Measurements from ENCODE around the gene MARVELD2. TPM values are rescaled to one million over a fixed set of nuclear protein-coding genes. Genes with fewer than 3 reads are reported as not detected.
"Not testable (repeated sequence)": the region's sequence is repeated elsewhere in the genome, so short reads cannot be mapped to it uniquely, and the experiment has no call there.

MARVELD2 gene
- total and polyA plus RNA-seq, 2 of the 13 experiments (the other 11 are each of a cell fraction or from before 2014, with no cell fraction given) = 11.1 to 15.4 TPM

- Histone ChIP-seq H3K36me3 (replicated peaks in 1 of 2; ENCODE audit: control insufficient read depth in 1 of 2, insufficient read depth in 2 of 2, low read length in 2 of 2) (peaks cover 5 to 21% of the 10 kb centered on the region in 2 experiments; a peak in 4 of 5 replicates), H3K4me1 (ENCODE audit: insufficient read depth, low read length) (peaks cover 41% of the 10 kb centered on the region), H3K4me3 (replicated peaks in 1 of 3; ENCODE audit: insufficient read depth in 1 of 3, low read depth in 2 of 3, low read length in 3 of 3) (peak overlapping the region; percentile 88 to 99 (median 93)), H3K27ac (ENCODE audit: extremely low read length, insufficient read depth, low read length) (peak overlapping the region; percentile 100), H4K20me1 (ENCODE audit: insufficient read depth, low read length) (peaks cover 12% of the 10 kb centered on the region), H3K79me2 (ENCODE audit: insufficient read depth, low read length) (peaks cover 62% of the 10 kb centered on the region), H3K9ac (ENCODE audit: insufficient read depth, low read depth, low read length) (peak overlapping the region; percentile 95), H3K4me2 (ENCODE audit: low read depth, low read length) (peak overlapping the region; percentile 81)
- in situ Hi-C loops (cut with HindIII; ENCODE audit: extremely low pct_ligation_motif_present, low pct_unique_long_range_greater_than_20kb); FAIRE-seq; H3K27me3 ChIP-seq (ENCODE audit: control insufficient read depth in 1 of 2, insufficient read depth in 2 of 2, low read length in 2 of 2); DNase-seq (ENCODE audit: low spot score); H3K9me3 ChIP-seq (ENCODE audit: low read length); intact Hi-C loops (cut with micrococcal nuclease; ENCODE audit: unreplicated experiment); H2AFZ ChIP-seq (ENCODE audit: low read length); ATAC-seq; CTCF ChIA-PET (ENCODE audit: low intra/inter-chr PET ratio, low total read pairs): not testable (repeated sequence)
- POLR2A ChIA-PET = interaction anchor here (0.6 to 1.2 kb wide), 2 partner anchors 35 to 148 kb away, joined by 3 read pairs; no protein-coding TSS in a partner anchor
- 1% methylated on average over 16 of the region's 16 CpGs for WGBS (ENCODE audit: low lambda C conversion rate)
- TSS peak; percentile 66 for BruUV-seq (replicated peaks)
- TF ChIP-seq ZNF770 (CRISPR knock-in tag; IDR thresholded peaks at IDR 0.05) (peak; percentile 57; the same call in 1 of the 2 replicates), ZSCAN30 (CRISPR knock-in tag; IDR thresholded peaks at IDR 0.05) (0 out of 2 replicates have a peak, but pooled peaks have one; percentile 23), ZNF670 (CRISPR knock-in tag; IDR thresholded peaks at IDR 0.05; ENCODE audit: borderline replicate concordance) (0 out of 2 replicates have a peak, but pooled peaks have one; percentile 1)
These were observed 44.6 kb upstream of the MARVELD2 start for GRCh38 chr5:69370335-69370734.

DNA sequence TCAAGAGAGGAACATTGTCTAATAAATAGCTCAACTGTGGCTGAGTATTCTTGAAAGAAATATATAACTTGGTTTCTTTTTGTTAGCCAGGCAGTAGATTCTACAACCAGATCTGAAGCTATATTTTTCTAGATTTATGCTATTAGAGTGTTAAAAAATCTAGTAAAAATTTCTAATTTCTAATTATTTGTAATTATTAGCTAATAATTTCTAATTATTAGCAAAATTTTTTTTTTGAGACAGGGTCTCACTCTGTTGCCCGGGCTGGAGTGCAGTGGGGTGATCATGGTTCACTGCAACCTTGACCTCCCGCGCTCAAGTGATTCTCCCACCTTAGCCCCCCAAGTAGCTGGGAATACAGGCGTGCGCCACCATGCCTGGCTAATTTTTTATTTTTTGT, 42.5 kb upstream of the MARVELD2 start:
- H3K79me2 ChIP-seq (ENCODE audit: insufficient read depth, low read length) = peaks cover 42% of the 10 kb centered on the region
- H3K9me3 ChIP-seq (ENCODE audit: low read length) = no peaks in the 10 kb centered on the region
- H3K4me3 ChIP-seq (replicated peaks in 1 of 3; ENCODE audit: insufficient read depth in 1 of 3, low read depth in 2 of 3, low read length in 3 of 3) = no peak overlapping the region; a peak in 1 of 6 replicates
- peaks cover 25% of the 10 kb centered on the region for H3K4me1 ChIP-seq (ENCODE audit: insufficient read depth, low read length)
- intact Hi-C loops (cut with micrococcal nuclease; ENCODE audit: unreplicated experiment) = no loop called here
- no peak overlapping the region for H3K9ac ChIP-seq (ENCODE audit: insufficient read depth, low read depth, low read length)
- H4K20me1 ChIP-seq (ENCODE audit: insufficient read depth, low read length) = peaks cover 4% of the 10 kb centered on the region; the same call in 1 of the 2 replicates
- no TSS peak for BruUV-seq (replicated peaks)
- no peak overlapping the region for H3K27ac ChIP-seq (ENCODE audit: extremely low read length, insufficient read depth, low read length)
- WGBS (ENCODE audit: low lambda C conversion rate) = 98% methylated on average over 5 of the region's 5 CpGs
- peak overlapping the region; percentile 81 for H3K4me2 ChIP-seq (ENCODE audit: low read depth, low read length)
- peaks cover 5 to 17% of the 10 kb centered on the region in 2 experiments for H3K36me3 ChIP-seq (replicated peaks in 1 of 2; ENCODE audit: control insufficient read depth in 1 of 2, insufficient read depth in 2 of 2, low read length in 2 of 2)
- TF ChIP-seq NCOA2 (CRISPR knock-in tag; IDR thresholded peaks at IDR 0.05) = no peak
- TF ChIP-seq ISL2 (CRISPR knock-in tag; IDR thresholded peaks at IDR 0.05) = no peak
- TF ChIP-seq ZNF660 (CRISPR knock-in tag; IDR thresholded peaks at IDR 0.05; ENCODE audit: borderline replicate concordance, low read depth) = no peak
- POLR2A ChIA-PET = interaction anchor here (1.0 to 1.9 kb wide), 2 partner anchors 40 to 279 kb away, joined by 3 to 5 read pairs; partner anchors contain the start of gene CCDC125
- H2AFZ ChIP-seq (ENCODE audit: low read length) = no peak overlapping the region
- H3K27me3 ChIP-seq (ENCODE audit: control insufficient read depth in 1 of 2, insufficient read depth in 2 of 2, low read length in 2 of 2) = no peaks in the 10 kb centered on the region; a peak in 1 of 5 replicates
- ATAC-seq (no peak), FAIRE-seq (no peak), DNase-seq (ENCODE audit: low spot score) (no peak)
- CTCF ChIA-PET (ENCODE audit: low intra/inter-chr PET ratio, low total read pairs) = no interaction called here
- in situ Hi-C loops (cut with HindIII; ENCODE audit: extremely low pct_ligation_motif_present, low pct_unique_long_range_greater_than_20kb) = no loop called here

Data from HepG2 (cell line).